ENCODE measurements around the gene CD6. TPM values are rescaled to one million over a fixed set of nuclear protein-coding genes. Genes with fewer than 3 reads are reported as not detected.

CD6 gene
- total RNA-seq, 6 experiments from 2014 or later, result 0.29 to 2.4 (median 0.52) TPM

GRCh38 chr11:60952742-60953170 lies 18.7 kb upstream of the CD6 start:
- TF ChIP-seq POLR2A (IDR thresholded peaks at IDR 0.05), result no peak
- no peak for TF ChIP-seq CTCF (IDR thresholded peaks at IDR 0.05)
- no peaks in the 10 kb centered on the region for H3K27me3 ChIP-seq
- H3K27ac ChIP-seq, result peak overlapping the region; percentile 51 to 75 (median 70)
- H3K36me3 ChIP-seq, result no peaks in the 10 kb centered on the region
- 60% methylated on average over 1 of the region's 3 CpGs for WGBS (ENCODE audit: insufficient coverage, low coverage, low lambda C conversion rate, missing lambda C conversion rate)
- ATAC-seq (peak in 2 of 4 donors; percentile 21 to 25), DNase-seq (no peak)
- peaks cover 0 to 5% (median 2%) of the 10 kb centered on the region in 4 donors for H3K4me1 ChIP-seq
- intact Hi-C loops (cut with DNase I), result no loop called here
- no peaks in the 10 kb centered on the region for H3K9me3 ChIP-seq
- peak overlapping the region; percentile 41 to 61 (median 58) for H3K4me3 ChIP-seq

- H3K27ac ChIP-seq, result peak overlapping the region in 1 of 3 donors; percentile 70
- TF ChIP-seq POLR2A (IDR thresholded peaks at IDR 0.05) (no peak), CTCF (IDR thresholded peaks at IDR 0.05) (no peak)
Measured at GRCh38 chr11:60953781-60954180, 17.7 kb upstream of the CD6 start.

GRCh38 chr11:60954421-60954820 lies 17.1 kb upstream of the CD6 start:
- TF ChIP-seq CTCF (IDR thresholded peaks at IDR 0.05), result no peak
- TF ChIP-seq POLR2A (IDR thresholded peaks at IDR 0.05), result no peak
- DNase-seq (no peak), ATAC-seq (peak in 3 of 4 donors; percentile 14 to 26 (median 16))
- Histone ChIP-seq H3K9me3 (no peaks in the 10 kb centered on the region), H3K27me3 (no peaks in the 10 kb centered on the region), H3K27ac (no peak overlapping the region), H3K4me3 (no peak overlapping the region), H3K36me3 (no peaks in the 10 kb centered on the region), H3K4me1 (peaks cover 0 to 5% (median 2%) of the 10 kb centered on the region in 4 donors)
- intact Hi-C loops (cut with DNase I), result no loop called here
- WGBS (ENCODE audit: insufficient coverage, low coverage, low lambda C conversion rate, missing lambda C conversion rate), result 57% methylated on average over 5 of the region's 5 CpGs

More at GRCh38 chr11:60953781-60954180, 17.7 kb upstream of the CD6 start:
- intact Hi-C loops (cut with DNase I), result no loop called here
- Histone ChIP-seq H3K4me3 (no peak overlapping the region), H3K9me3 (no peaks in the 10 kb centered on the region), H3K4me1 (peaks cover 0 to 5% (median 2%) of the 10 kb centered on the region in 4 donors), H3K36me3 (no peaks in the 10 kb centered on the region), H3K27me3 (no peaks in the 10 kb centered on the region)
- ATAC-seq (peak in 2 of 4 donors; percentile 9 to 15), DNase-seq (no peak)
- 37% methylated on average over 5 of the region's 6 CpGs for WGBS (ENCODE audit: insufficient coverage, low coverage, low lambda C conversion rate, missing lambda C conversion rate)

GRCh38 chr11:60955571-60955970 lies 15.9 kb upstream of the CD6 start:
- H3K4me3 ChIP-seq, result no peak overlapping the region
- H3K4me1 ChIP-seq, result peaks cover 0 to 5% (median 2%) of the 10 kb centered on the region in 4 donors
- WGBS (ENCODE audit: insufficient coverage, low coverage, low lambda C conversion rate, missing lambda C conversion rate), result 8% methylated on average over 2 of the region's 5 CpGs
- intact Hi-C loops (cut with DNase I), result no loop called here
- no peak overlapping the region for H3K27ac ChIP-seq
- H3K9me3 ChIP-seq, result no peaks in the 10 kb centered on the region
- H3K27me3 ChIP-seq, result no peaks in the 10 kb centered on the region
- no peaks in the 10 kb centered on the region for H3K36me3 ChIP-seq
- DNase-seq, result no peak
- TF ChIP-seq POLR2A (IDR thresholded peaks at IDR 0.05), result no peak
- TF ChIP-seq CTCF (IDR thresholded peaks at IDR 0.05), result no peak
- no peak for ATAC-seq

Measured in right lobe of liver (tissue), 6 donors.